ENCODE results near the gene CLN3. TPM values are rescaled to one million over a fixed set of nuclear protein-coding genes. Genes with fewer than 3 reads are reported as not detected.

The CLN3 gene
- total and polyA plus RNA-seq, 2 of the 13 experiments (the other 11 are each of a cell fraction or from before 2014, with no cell fraction given): 23.4 to 46.8 TPM

GRCh38 chr16:28505489-28506137, 13.7 kb upstream of the CLN3 start (continued):
- no peak for TF ChIP-seq PRDM15 (CRISPR knock-in tag; IDR thresholded peaks at IDR 0.05)
- no peak for TF ChIP-seq MTF1 (CRISPR knock-in tag; IDR thresholded peaks at IDR 0.05)
- TF ChIP-seq, protein P1, sequence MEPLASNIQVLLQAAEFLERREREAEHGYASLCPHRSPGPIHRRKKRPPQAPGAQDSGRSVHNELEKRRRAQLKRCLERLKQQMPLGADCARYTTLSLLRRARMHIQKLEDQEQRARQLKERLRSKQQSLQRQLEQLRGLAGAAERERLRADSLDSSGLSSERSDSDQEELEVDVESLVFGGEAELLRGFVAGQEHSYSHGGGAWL (CRISPR knock-in tag; IDR thresholded peaks at IDR 0.05): no peak
- TF ChIP-seq ZFP36L1 (CRISPR knock-in tag; IDR thresholded peaks at IDR 0.05): peak; percentile 68; the same call in 1 of the 2 replicates
- no peak for TF ChIP-seq ZNF83 (CRISPR knock-in tag; IDR thresholded peaks at IDR 0.05; ENCODE audit: borderline replicate concordance)
- TF ChIP-seq, protein P2, sequence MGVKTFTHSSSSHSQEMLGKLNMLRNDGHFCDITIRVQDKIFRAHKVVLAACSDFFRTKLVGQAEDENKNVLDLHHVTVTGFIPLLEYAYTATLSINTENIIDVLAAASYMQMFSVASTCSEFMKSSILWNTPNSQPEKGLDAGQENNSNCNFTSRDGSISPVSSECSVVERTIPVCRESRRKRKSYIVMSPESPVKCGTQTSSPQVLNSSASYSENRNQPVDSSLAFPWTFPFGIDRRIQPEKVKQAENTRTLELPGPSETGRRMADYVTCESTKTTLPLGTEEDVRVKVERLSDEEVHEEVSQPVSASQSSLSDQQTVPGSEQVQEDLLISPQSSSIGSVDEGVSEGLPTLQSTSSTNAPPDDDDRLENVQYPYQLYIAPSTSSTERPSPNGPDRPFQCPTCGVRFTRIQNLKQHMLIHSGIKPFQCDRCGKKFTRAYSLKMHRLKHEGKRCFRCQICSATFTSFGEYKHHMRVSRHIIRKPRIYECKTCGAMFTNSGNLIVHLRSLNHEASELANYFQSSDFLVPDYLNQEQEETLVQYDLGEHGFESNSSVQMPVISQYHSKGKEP (CRISPR knock-in tag; IDR thresholded peaks at IDR 0.05): no peak
- TF ChIP-seq SNAI1 (CRISPR knock-in tag; IDR thresholded peaks at IDR 0.05; ENCODE audit: borderline replicate concordance): no peak
- TF ChIP-seq, protein P3, sequence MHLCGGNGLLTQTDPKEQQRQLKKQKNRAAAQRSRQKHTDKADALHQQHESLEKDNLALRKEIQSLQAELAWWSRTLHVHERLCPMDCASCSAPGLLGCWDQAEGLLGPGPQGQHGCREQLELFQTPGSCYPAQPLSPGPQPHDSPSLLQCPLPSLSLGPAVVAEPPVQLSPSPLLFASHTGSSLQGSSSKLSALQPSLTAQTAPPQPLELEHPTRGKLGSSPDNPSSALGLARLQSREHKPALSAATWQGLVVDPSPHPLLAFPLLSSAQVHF (CRISPR knock-in tag; IDR thresholded peaks at IDR 0.05): no peak
- TF ChIP-seq, protein P4, sequence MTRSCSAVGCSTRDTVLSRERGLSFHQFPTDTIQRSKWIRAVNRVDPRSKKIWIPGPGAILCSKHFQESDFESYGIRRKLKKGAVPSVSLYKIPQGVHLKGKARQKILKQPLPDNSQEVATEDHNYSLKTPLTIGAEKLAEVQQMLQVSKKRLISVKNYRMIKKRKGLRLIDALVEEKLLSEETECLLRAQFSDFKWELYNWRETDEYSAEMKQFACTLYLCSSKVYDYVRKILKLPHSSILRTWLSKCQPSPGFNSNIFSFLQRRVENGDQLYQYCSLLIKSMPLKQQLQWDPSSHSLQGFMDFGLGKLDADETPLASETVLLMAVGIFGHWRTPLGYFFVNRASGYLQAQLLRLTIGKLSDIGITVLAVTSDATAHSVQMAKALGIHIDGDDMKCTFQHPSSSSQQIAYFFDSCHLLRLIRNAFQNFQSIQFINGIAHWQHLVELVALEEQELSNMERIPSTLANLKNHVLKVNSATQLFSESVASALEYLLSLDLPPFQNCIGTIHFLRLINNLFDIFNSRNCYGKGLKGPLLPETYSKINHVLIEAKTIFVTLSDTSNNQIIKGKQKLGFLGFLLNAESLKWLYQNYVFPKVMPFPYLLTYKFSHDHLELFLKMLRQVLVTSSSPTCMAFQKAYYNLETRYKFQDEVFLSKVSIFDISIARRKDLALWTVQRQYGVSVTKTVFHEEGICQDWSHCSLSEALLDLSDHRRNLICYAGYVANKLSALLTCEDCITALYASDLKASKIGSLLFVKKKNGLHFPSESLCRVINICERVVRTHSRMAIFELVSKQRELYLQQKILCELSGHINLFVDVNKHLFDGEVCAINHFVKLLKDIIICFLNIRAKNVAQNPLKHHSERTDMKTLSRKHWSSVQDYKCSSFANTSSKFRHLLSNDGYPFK (CRISPR knock-in tag; IDR thresholded peaks at IDR 0.05; ENCODE audit: borderline replicate concordance): no peak
- no peak for TF ChIP-seq ZNF17 (CRISPR knock-in tag; IDR thresholded peaks at IDR 0.05)
- TF ChIP-seq NR0B2 (CRISPR knock-in tag; IDR thresholded peaks at IDR 0.05): no peak
- TF ChIP-seq ZNF367 (CRISPR knock-in tag; IDR thresholded peaks at IDR 0.05; ENCODE audit: borderline replicate concordance): no peak
- TF ChIP-seq PRMT3 (CRISPR knock-in tag; IDR thresholded peaks at IDR 0.05; ENCODE audit: borderline replicate concordance, low read depth): no peak
- TF ChIP-seq, protein P5, sequence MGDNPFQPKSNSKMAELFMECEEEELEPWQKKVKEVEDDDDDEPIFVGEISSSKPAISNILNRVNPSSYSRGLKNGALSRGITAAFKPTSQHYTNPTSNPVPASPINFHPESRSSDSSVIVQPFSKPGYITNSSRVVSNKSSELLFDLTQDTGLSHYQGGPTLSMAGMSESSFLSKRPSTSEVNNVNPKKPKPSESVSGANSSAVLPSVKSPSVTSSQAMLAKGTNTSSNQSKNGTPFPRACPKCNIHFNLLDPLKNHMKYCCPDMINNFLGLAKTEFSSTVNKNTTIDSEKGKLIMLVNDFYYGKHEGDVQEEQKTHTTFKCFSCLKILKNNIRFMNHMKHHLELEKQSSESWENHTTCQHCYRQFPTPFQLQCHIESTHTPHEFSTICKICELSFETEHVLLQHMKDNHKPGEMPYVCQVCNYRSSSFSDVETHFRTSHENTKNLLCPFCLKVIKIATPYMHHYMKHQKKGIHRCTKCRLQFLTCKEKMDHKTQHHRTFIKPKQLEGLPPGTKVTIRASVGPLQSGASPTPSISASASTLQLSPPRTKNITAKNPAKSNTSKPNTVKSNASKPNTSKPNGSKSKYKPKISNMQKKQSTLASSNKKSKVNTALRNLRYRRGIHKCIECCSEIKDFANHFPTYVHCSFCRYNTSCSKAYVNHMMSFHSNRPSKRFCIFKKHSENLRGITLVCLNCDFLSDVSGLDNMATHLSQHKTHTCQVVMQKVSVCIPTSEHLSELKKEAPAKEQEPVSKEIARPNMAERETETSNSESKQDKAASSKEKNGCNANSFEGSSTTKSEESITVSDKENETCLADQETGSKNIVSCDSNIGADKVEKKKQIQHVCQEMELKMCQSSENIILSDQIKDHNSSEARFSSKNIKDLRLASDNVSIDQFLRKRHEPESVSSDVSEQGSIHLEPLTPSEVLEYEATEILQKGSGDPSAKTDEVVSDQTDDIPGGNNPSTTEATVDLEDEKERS (CRISPR knock-in tag; IDR thresholded peaks at IDR 0.05): no peak
- TF ChIP-seq ZNF263 (CRISPR knock-in tag; IDR thresholded peaks at IDR 0.05): peak; percentile 53

Data from HepG2 (cell line).